OCI-LY7 (cell line): ENCODE measurements around the gene ITGB3. TPM values are rescaled to one million over a fixed set of nuclear protein-coding genes. Genes with fewer than 3 reads are reported as not detected.

Experiments used
- BruUV-seq: library from RNA; stranded (reverse); fragments of 400-500 nt; replicated peaks from 2 replicates; lab custom pipeline; 2021; lab: Mats Ljungman, UMichigan
- CTCF ChIA-PET: fragments of 300-600 bp; sonication (Branson Sonifier 250); formaldehyde crosslinking; loops from one replicate; lab custom pipeline; 2022; ENCODE audit warnings: antibody characterized with exemption; ENCODE audit not compliant: unreplicated experiment; lab: Charles Lee
- POLR2A ChIA-PET: fragments of 300-600 bp; sonication (Branson Sonifier 250); formaldehyde crosslinking; loops from one replicate; lab custom pipeline; 2022; ENCODE audit warnings: antibody characterized with exemption; lab: Charles Lee
- DNase-seq: peaks from one replicate; pipeline ENCODE4 v3.0.0-alpha.2; 2015; ENCODE audit warnings: low spot score
- H2AFZ ChIP-seq: fragments of 200-600 bp; sonication (generic), shearing (Covaris generic); 2 replicates; pipeline ENCODE4 v1.6.1; 2014; ENCODE audit warnings: mild to moderate bottlenecking, antibody characterized with exemption, low read length, moderate library complexity
- H3K27ac ChIP-seq: fragments of 200-600 bp; sonication (generic); 2 replicates; pipeline ENCODE4 v1.5.1; 2014; ENCODE audit warnings: mixed run types, low read depth, mild to moderate bottlenecking, moderate library complexity, low read length, inconsistent platforms; ENCODE audit not compliant: poor library complexity, severe bottlenecking
- H3K36me3 ChIP-seq: fragments of 200-600 bp; sonication (generic); 2 replicates; pipeline ENCODE4 v1.6.1; 2014; ENCODE audit warnings: mild to moderate bottlenecking, antibody characterized with exemption, low read length, moderate library complexity, mixed read lengths; ENCODE audit not compliant: insufficient read depth
- H3K4me1 ChIP-seq: fragments of 200-600 bp; sonication (generic); 2 replicates; pipeline ENCODE4 v1.5.1; 2014; ENCODE audit warnings: mild to moderate bottlenecking, low read length; ENCODE audit not compliant: insufficient read depth, poor library complexity, severe bottlenecking
- H3K4me2 ChIP-seq: fragments of 200-600 bp; sonication (generic); 2 replicates; pipeline ENCODE4 v1.6.1; 2014; ENCODE audit warnings: mild to moderate bottlenecking, low read length
- H3K4me3 ChIP-seq: fragments of 200-600 bp; sonication (generic); 2 replicates; pipeline ENCODE4 v1.5.1; 2014; ENCODE audit warnings: mild to moderate bottlenecking, low read depth, low read length; ENCODE audit not compliant: poor library complexity, severe bottlenecking
- H3K79me2 ChIP-seq: fragments of 200-600 bp; sonication (generic); 2 replicates; pipeline ENCODE4 v1.6.1; 2016; ENCODE audit warnings: low read depth, mild to moderate bottlenecking, low read length, moderate library complexity, mixed read lengths; ENCODE audit not compliant: insufficient read depth
- H3K9me2 ChIP-seq: fragments of 200-600 bp; sonication (generic); 2 replicates; pipeline ENCODE4 v1.6.1; 2016; ENCODE audit warnings: mild to moderate bottlenecking, low read length, mixed read lengths; ENCODE audit not compliant: insufficient read depth
- H3K9me3 ChIP-seq: fragments of 200-600 bp; sonication (generic); 2 replicates; pipeline ENCODE4 v1.6.1; 2014; ENCODE audit warnings: mild to moderate bottlenecking, mixed run types, low read length, mixed read lengths
- H4K20me1 ChIP-seq: fragments of 200-600 bp; sonication (generic); 2 replicates; pipeline ENCODE4 v1.6.1; 2014; ENCODE audit warnings: mild to moderate bottlenecking, antibody characterized with exemption, low read length, moderate library complexity, mixed read lengths; ENCODE audit not compliant: insufficient read depth
- CTCF ChIP-seq: fragments of 200-600 bp; sonication (generic); conservative IDR thresholded peaks from 2 replicates; pipeline ENCODE4 v1.5.1; 2014; ENCODE audit warnings: mild to moderate bottlenecking, antibody characterized with exemption, low read length, moderate library complexity, mixed read lengths
- EZH2phosphoT487 ChIP-seq: fragments of 200-600 bp; sonication (generic); IDR thresholded peaks from 2 replicates; pipeline ENCODE4 v1.6.1; 2018; ENCODE audit warnings: low read depth, borderline replicate concordance, mild to moderate bottlenecking, mixed run types, antibody characterized with exemption, low read length, moderate library complexity, mixed read lengths
- intact Hi-C: fragments of 100-400 bp; cut with micrococcal nuclease; formaldehyde crosslinking; loops from one replicate; pipeline ENCODE4 v1.10.0; 2022; ENCODE audit not compliant: unreplicated experiment
- total RNA-seq, 2 experiments: library from RNA; depleted of rRNA in 1 of 2; stranded (reverse); fragments of >200 nt in 1 of 2; shearing (Covaris generic) in 1 of 2; gene quantifications; 2 replicates each; pipeline ENCODE4 v1.2.3, GENCODE V29; 2014 to 2022

The ITGB3 gene
- total RNA-seq, 2 experiments from 2014 or later, result not detected

GRCh38 chr17:47224966-47225365, 28.7 kb upstream of the ITGB3 start:
- DNase-seq, result no peak
- H3K9me2 ChIP-seq, result no peaks in the 10 kb centered on the region
- no peaks in the 10 kb centered on the region for H3K79me2 ChIP-seq
- H3K4me2 ChIP-seq, result no peak overlapping the region
- H3K9me3 ChIP-seq, result peaks cover 8% of the 10 kb centered on the region; the same call in 1 of the 2 replicates
- TF ChIP-seq CTCF (no peak), EZH2phosphoT487 (no peak)
- H2AFZ ChIP-seq, result no peak overlapping the region
- ChIA-PET POLR2A (interaction anchor here (0.6 kb wide), 1 partner anchor 126 kb away, joined by 3 read pairs; no protein-coding TSS in a partner anchor), CTCF (no interaction called here)
- no TSS peak for BruUV-seq
- no peak overlapping the region for H3K4me3 ChIP-seq
- H3K36me3 ChIP-seq, result no peaks in the 10 kb centered on the region; the same call in 1 of the 2 replicates
- H3K27ac ChIP-seq, result no peak overlapping the region
- no peaks in the 10 kb centered on the region for H4K20me1 ChIP-seq
- intact Hi-C loops, result loop anchor here (10.0 kb wide), 1 partner anchor 280 kb away; no protein-coding TSS in a partner anchor
- H3K4me1 ChIP-seq, result peaks cover 18% of the 10 kb centered on the region

- DNase-seq, result no peak
- H3K79me2 ChIP-seq, result no peaks in the 10 kb centered on the region
- BruUV-seq, result no TSS peak
- H3K9me2 ChIP-seq, result no peaks in the 10 kb centered on the region
- no peak overlapping the region for H3K27ac ChIP-seq
- ChIA-PET POLR2A (no interaction called here), CTCF (no interaction called here)
- H3K36me3 ChIP-seq, result no peaks in the 10 kb centered on the region; the same call in 1 of the 2 replicates
- intact Hi-C loops, result loop anchor here (10.0 kb wide), 1 partner anchor 281 kb away; no protein-coding TSS in a partner anchor
- no peak overlapping the region for H2AFZ ChIP-seq
- H3K4me3 ChIP-seq, result no peak overlapping the region
- TF ChIP-seq CTCF (no peak), EZH2phosphoT487 (no peak)
- H4K20me1 ChIP-seq, result no peaks in the 10 kb centered on the region
- peaks cover 8% of the 10 kb centered on the region; the same call in 1 of the 2 replicates for H3K9me3 ChIP-seq
- H3K4me1 ChIP-seq, result peaks cover 20% of the 10 kb centered on the region
- no peak overlapping the region for H3K4me2 ChIP-seq
These were observed 28.2 kb upstream of the ITGB3 start for GRCh38 chr17:47225436-47225858.
